M059J (cell line): ENCODE measurements around the gene TAS2R9. TPM values are rescaled to one million over a fixed set of nuclear protein-coding genes. Genes with fewer than 3 reads are reported as not detected.
A peak's percentile ranks its signal among the peaks of the same experiment; 100 is the strongest.
"Not testable (repeated sequence)": the region's sequence is repeated elsewhere in the genome, so short reads cannot be mapped to it uniquely, and the experiment has no call there.

Experiments
- DNase-seq: peaks from one replicate; pipeline ENCODE4 v3.0.0-alpha.2; 2012; ENCODE audit warnings: low read depth
- total RNA-seq: library from RNA; depleted of rRNA; stranded (reverse); fragments of >200 nt; shearing (Covaris generic); gene quantifications from 2 replicates; pipeline ENCODE4 v1.2.3, GENCODE V29; 2014; rRNA removed

The TAS2R9 gene
- total RNA-seq = not detected in 2 replicates

- DNase-seq = no peak
Measured at GRCh38 chr12:10810068-10810467, at the start of gene TAS2R9. Gene TAS2R9 (minus strand): TSS chr12:10810168. CDS start chr12:10810075, 93 bp downstream.

GRCh38 chr12:10855807-10856206, 45.8 kb upstream of the TAS2R9 start:
- no peak for DNase-seq

GRCh38 chr12:10853776-10854175, 43.8 kb upstream of the TAS2R9 start:
- DNase-seq = no peak

GRCh38 chr12:10851243-10851858, 41.4 kb upstream of the TAS2R9 start:
- DNase-seq = no peak

- DNase-seq = peak; percentile 68
Measured at GRCh38 chr12:10849425-10849878, 39.5 kb upstream of the TAS2R9 start, which contains the start of gene PRR4. Gene PRR4 (minus strand): TSS chr12:10849475. CDS start chr12:10849437, 38 bp downstream.

- DNase-seq = no peak
Measured at GRCh38 chr12:10847744-10848143, 37.8 kb upstream of the TAS2R9 start.

GRCh38 chr12:10842862-10843261, 32.9 kb upstream of the TAS2R9 start:
- DNase-seq = no peak

GRCh38 chr12:10838461-10838860, 28.5 kb upstream of the TAS2R9 start:
- DNase-seq = no peak

GRCh38 chr12:10829994-10830393, 20.0 kb upstream of the TAS2R9 start:
- DNase-seq = no peak

- no peak for DNase-seq
Measured at GRCh38 chr12:10826258-10826657, 16.3 kb upstream of the TAS2R9 start, which contains the start of gene TAS2R10. Gene TAS2R10 (minus strand): TSS chr12:10826358. CDS start chr12:10826269, 89 bp downstream.

- DNase-seq = no peak
Measured at GRCh38 chr12:10824957-10825356, 15.0 kb upstream of the TAS2R9 start.

- no peak for DNase-seq
Measured at GRCh38 chr12:10811883-10812536, 2.0 kb upstream of the TAS2R9 start.

GRCh38 chr12:10807186-10807585, 2.8 kb downstream of the TAS2R9 start, which contains the start of gene TAS2R8:
Gene TAS2R8 (minus strand): TSS chr12:10807286. CDS start chr12:10806980, 306 bp downstream.
- no peak for DNase-seq

GRCh38 chr12:10802587-10802986, 7.4 kb downstream of the TAS2R9 start, which contains the start of gene TAS2R7:
Gene TAS2R7 (minus strand): TSS chr12:10802627. CDS start chr12:10802570, 57 bp downstream.
- no peak for DNase-seq

- DNase-seq = no peak
Measured at GRCh38 chr12:10801741-10802140, 8.2 kb downstream of the TAS2R9 start.

GRCh38 chr12:10794222-10794621, 15.7 kb downstream of the TAS2R9 start:
- no peak for DNase-seq

GRCh38 chr12:10791769-10792168, 18.2 kb downstream of the TAS2R9 start:
- not testable (repeated sequence) for DNase-seq

- DNase-seq = no peak
Measured at GRCh38 chr12:10783252-10783651, 26.7 kb downstream of the TAS2R9 start.

- DNase-seq = no peak
Measured at GRCh38 chr12:10779103-10779502, 30.9 kb downstream of the TAS2R9 start.

GRCh38 chr12:10771132-10771733, 38.7 kb downstream of the TAS2R9 start:
- DNase-seq = peak; percentile 41

- DNase-seq = no peak
Measured at GRCh38 chr12:10759657-10760056, 50.3 kb downstream of the TAS2R9 start.
